Bronchial epithelial cell (primary cell): ENCODE measurements around the gene ABCA13. TPM values are rescaled to one million over a fixed set of nuclear protein-coding genes. Genes with fewer than 3 reads are reported as not detected.

ENCODE experiments used
- DNase-seq: peaks from one replicate; pipeline ENCODE4 v3.0.0-alpha.2; 2010; ENCODE audit warnings: low read depth
- FAIRE-seq: peaks from 2 replicates; lab custom pipeline; 2011; peaks lifted over from hg19 to GRCh38; lab: Jason Lieb, UNC
- H3K27me3 ChIP-seq: 2 replicates; pipeline ENCODE4 v1.5.1; 2011; ENCODE audit warnings: low read length; ENCODE audit not compliant: control insufficient read depth, insufficient read depth
- H3K36me3 ChIP-seq: 2 replicates; pipeline ENCODE4 v1.5.1; 2011; ENCODE audit warnings: low read length; ENCODE audit not compliant: control insufficient read depth, insufficient read depth
- H3K4me3 ChIP-seq: 2 replicates; pipeline ENCODE4 v1.5.1; 2011; ENCODE audit warnings: mild to moderate bottlenecking, low read depth, low read length, control low read depth
- CTCF ChIP-seq: IDR thresholded peaks from 2 replicates; pipeline ENCODE4 v1.5.1; 2011; ENCODE audit warnings: mild to moderate bottlenecking, moderate library complexity, low read length, control low read depth, inconsistent platforms; ENCODE audit not compliant: insufficient read depth, severe bottlenecking
- total RNA-seq: library from RNA; depleted of rRNA; stranded (reverse); fragments of >200 nt; gene quantifications from 2 replicates; pipeline ENCODE4 v1.2.1, GENCODE V29; 2014

The ABCA13 gene
- total RNA-seq, 1 donor from 2014 or later = 0.79 TPM

- TF ChIP-seq CTCF = no peak
- H3K4me3 ChIP-seq = no peak overlapping the region
- no peaks in the 10 kb centered on the region for H3K36me3 ChIP-seq
- no peaks in the 10 kb centered on the region for H3K27me3 ChIP-seq
- no peak for FAIRE-seq
- no peak for DNase-seq
Measured at GRCh38 chr7:48525736-48526732, 354.8 kb downstream of the ABCA13 start.

GRCh38 chr7:48528646-48529045, 357.4 kb downstream of the ABCA13 start:
- H3K36me3 ChIP-seq = no peaks in the 10 kb centered on the region
- FAIRE-seq (peak; percentile 60), DNase-seq (no peak)
- no peak for TF ChIP-seq CTCF
- no peaks in the 10 kb centered on the region for H3K27me3 ChIP-seq
- no peak overlapping the region for H3K4me3 ChIP-seq

- Histone ChIP-seq H3K27me3 (no peaks in the 10 kb centered on the region), H3K36me3 (no peaks in the 10 kb centered on the region), H3K4me3 (no peak overlapping the region)
- TF ChIP-seq CTCF = no peak
- DNase-seq = peak; percentile 87
- FAIRE-seq = peak; percentile 95
Measured at GRCh38 chr7:48537561-48537960, 366.3 kb downstream of the ABCA13 start.

GRCh38 chr7:48540746-48541145, 369.5 kb downstream of the ABCA13 start:
- TF ChIP-seq CTCF = no peak
- no peak for DNase-seq
- Histone ChIP-seq H3K36me3 (no peaks in the 10 kb centered on the region), H3K27me3 (no peaks in the 10 kb centered on the region), H3K4me3 (no peak overlapping the region)
- FAIRE-seq = no peak

- no peaks in the 10 kb centered on the region for H3K36me3 ChIP-seq
- DNase-seq (peak; percentile 79), FAIRE-seq (peak; percentile 32)
- TF ChIP-seq CTCF = no peak
- H3K4me3 ChIP-seq = no peak overlapping the region
- no peaks in the 10 kb centered on the region for H3K27me3 ChIP-seq
Measured at GRCh38 chr7:48548667-48549066, 377.4 kb downstream of the ABCA13 start.
